BJ (cell line): Measurements from ENCODE around the gene DMAC2L. TPM values are rescaled to one million over a fixed set of nuclear protein-coding genes. Genes with fewer than 3 reads are reported as not detected.

Experiments used
- CTCF ChIA-PET: fragments of 350-600 bp; formaldehyde crosslinking; extraction: SDS; loops from one replicate; lab custom pipeline; 2021; ENCODE audit warnings: antibody characterized with exemption, inconsistent platforms; lab: Yijun Ruan, JAX
- POLR2A ChIA-PET: fragments of 300-600 bp; sonication (Branson Sonifier 250); formaldehyde crosslinking; extraction: SDS; loops from one replicate; lab custom pipeline; 2021; ENCODE audit warnings: antibody characterized with exemption; lab: Charles Lee
- DNase-seq: peaks from one replicate; pipeline ENCODE4 v3.0.0-alpha.2; 2011; ENCODE audit warnings: low read depth
- H3K27me3 ChIP-seq: 2 replicates; pipeline ENCODE4 v1.6.0; 2011; ENCODE audit warnings: low read length; ENCODE audit not compliant: control insufficient read depth, insufficient read depth
- H3K36me3 ChIP-seq: 2 replicates; pipeline ENCODE4 v1.5.1; 2011; ENCODE audit warnings: low read length; ENCODE audit not compliant: control insufficient read depth, insufficient read depth
- H3K4me3 ChIP-seq: 2 replicates; pipeline ENCODE4 v1.5.1; 2011; ENCODE audit warnings: low read depth, mild to moderate bottlenecking, control low read depth, low read length
- polyA plus RNA-seq: library from polyadenylated mRNA; depleted of rRNA; stranded (reverse); fragments of >200 nt; gene quantifications from 2 replicates; pipeline ENCODE4 v1.2.3, GENCODE V29; 2011
- TF ChIP-seq, protein P1 (sequence below): IDR thresholded peaks from 2 replicates; pipeline ENCODE4 v1.5.1; 2011; ENCODE audit warnings: low read depth, mild to moderate bottlenecking, control low read depth, inconsistent platforms, low read length, moderate library complexity; ENCODE audit not compliant: insufficient read depth

The DMAC2L gene
- polyA plus RNA-seq, 1 experiment: 6.8 TPM

DNA sequence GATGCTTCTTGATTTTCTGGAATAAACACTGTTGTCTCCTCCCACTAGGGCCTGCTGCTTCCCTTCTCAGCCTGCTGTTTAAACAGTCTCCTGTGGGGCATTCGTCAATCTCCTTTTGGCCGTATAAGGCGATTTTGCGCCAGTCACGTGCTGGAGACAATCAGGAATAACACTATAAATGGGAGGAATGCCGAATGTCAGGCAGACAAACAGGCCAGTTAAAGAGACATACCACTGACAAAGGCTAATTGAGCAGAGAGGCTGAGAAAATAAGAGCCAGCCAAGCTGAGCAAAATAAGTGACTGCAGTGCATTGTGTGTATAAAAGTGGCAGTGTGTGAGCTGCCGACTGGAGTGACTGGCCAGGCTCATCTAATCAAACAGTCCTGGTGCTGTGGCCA, 23.3 kb downstream of the DMAC2L start:
- H3K4me3 ChIP-seq: no peak overlapping the region

DNA sequence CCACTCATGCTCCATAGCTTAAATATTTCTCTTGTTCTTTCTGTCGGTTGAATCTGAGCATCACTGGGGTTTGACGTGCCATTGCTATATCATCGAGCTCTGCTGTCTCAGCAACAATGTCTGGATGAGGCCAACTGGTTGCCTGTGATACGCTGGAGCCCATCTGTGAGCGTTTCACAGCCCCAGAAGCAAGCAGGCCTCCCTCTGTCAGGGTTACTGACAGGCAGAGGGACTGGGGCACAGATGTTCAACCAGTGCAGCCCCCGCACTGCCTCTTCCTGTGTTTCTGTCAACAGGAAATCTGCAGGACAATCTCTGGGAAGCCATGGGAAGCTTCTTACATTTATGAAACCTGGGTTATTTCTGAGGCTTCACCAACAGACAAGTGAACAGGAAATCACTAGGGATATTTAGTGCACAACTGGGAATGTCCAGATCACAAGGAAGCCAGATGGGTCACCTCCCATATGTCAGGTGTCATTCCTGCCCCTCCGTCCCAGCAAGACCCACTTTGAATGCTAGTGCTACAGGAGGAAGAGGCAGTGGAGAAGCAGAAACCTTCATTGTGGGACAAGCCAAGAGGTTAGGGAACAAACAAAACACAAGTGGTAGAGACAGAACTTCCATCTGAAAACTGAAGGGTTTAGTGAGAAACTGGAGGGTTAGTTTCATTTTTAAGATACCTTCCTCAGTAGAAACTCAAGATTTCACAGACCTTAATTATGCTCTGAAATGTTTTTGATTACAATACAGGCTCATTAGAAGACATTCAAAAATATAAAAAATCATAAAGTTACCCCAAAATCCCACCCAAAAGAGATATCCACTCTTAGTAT, 24.1 kb downstream of the DMAC2L start:
- no peak for DNase-seq
- Histone ChIP-seq H3K27me3 (no peaks in the 10 kb centered on the region), H3K36me3 (no peaks in the 10 kb centered on the region), H3K4me3 (no peak overlapping the region)
- POLR2A ChIA-PET: interaction anchor here (0.6 to 1.1 kb wide), 2 partner anchors 8 to 17 kb away, joined by 4 to 8 read pairs; no protein-coding TSS in a partner anchor
- CTCF ChIA-PET: interaction anchor here (1.1 to 2.2 kb wide), 2 partner anchors 11 to 15 kb away, joined by 3 to 8 read pairs; no protein-coding TSS in a partner anchor
- TF ChIP-seq, protein P1, sequence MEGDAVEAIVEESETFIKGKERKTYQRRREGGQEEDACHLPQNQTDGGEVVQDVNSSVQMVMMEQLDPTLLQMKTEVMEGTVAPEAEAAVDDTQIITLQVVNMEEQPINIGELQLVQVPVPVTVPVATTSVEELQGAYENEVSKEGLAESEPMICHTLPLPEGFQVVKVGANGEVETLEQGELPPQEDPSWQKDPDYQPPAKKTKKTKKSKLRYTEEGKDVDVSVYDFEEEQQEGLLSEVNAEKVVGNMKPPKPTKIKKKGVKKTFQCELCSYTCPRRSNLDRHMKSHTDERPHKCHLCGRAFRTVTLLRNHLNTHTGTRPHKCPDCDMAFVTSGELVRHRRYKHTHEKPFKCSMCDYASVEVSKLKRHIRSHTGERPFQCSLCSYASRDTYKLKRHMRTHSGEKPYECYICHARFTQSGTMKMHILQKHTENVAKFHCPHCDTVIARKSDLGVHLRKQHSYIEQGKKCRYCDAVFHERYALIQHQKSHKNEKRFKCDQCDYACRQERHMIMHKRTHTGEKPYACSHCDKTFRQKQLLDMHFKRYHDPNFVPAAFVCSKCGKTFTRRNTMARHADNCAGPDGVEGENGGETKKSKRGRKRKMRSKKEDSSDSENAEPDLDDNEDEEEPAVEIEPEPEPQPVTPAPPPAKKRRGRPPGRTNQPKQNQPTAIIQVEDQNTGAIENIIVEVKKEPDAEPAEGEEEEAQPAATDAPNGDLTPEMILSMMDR: no peak

More for the DNA sequence above, 23.3 kb downstream of the DMAC2L start:
- ChIA-PET CTCF (interaction anchor here (1.1 to 2.2 kb wide), 2 partner anchors 12 to 14 kb away, joined by 3 to 8 read pairs; no protein-coding TSS in a partner anchor), POLR2A (interaction anchor here (0.7 to 1.1 kb wide), 2 partner anchors 9 kb away, joined by 8 to 9 read pairs; no protein-coding TSS in a partner anchor)
- Histone ChIP-seq H3K36me3 (no peaks in the 10 kb centered on the region), H3K27me3 (no peaks in the 10 kb centered on the region)
- TF ChIP-seq, protein P1: no peak
- no peak for DNase-seq

DNA sequence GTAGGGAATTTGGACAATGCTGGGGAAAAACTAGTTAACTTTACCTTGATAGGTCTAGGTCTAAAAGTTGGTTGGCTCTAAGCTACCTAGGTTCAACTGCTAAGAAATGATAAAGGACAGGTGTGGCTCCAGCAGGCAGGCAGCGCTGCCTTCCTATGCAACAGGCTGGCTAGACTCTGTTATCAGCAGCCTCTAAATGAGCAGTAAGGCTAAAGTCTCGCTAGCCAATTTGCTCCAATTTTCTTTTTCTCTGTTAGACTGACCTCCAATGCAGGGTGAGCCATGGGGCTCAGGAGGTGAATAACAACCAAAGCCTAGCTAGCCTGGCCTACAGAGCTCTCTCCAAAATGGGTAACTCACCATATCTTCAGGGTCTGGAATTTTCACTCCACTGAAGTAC, 26.5 kb downstream of the DMAC2L start:
- ChIA-PET CTCF (interaction anchor here (0.7 to 1.1 kb wide), 2 partner anchors 18 kb away, joined by 3 read pairs; no protein-coding TSS in a partner anchor), POLR2A (no interaction called here)

DNA sequence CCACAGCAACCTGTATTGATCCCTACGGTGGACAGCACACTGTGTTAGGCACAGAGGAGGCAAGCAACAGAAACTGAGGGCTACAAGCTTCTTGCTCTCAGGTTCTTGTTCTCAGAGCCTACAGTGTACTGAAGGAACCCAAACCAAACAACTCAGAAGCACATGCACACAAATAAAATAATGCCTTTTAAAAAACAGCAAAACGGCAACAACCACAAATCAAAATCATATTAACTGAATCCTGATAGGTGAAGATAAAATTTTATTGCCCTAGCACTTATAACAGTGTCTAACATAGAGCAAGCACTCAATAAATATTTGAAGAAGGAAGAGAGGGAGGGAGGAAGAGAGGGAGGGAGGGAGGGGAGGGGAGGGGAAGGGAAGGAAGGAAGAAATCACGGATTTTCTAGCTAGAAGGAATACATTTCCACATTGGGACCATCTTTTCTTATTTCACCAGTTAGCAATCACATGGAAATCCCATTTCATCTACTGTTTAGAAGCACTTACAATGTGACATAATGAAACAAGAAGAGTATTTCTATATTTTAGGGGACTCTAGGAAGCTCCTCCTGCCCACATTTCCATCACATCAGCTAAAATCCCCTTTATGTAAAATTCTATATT, 27.2 kb downstream of the DMAC2L start:
- H3K27me3 ChIP-seq: no peaks in the 10 kb centered on the region
- CTCF ChIA-PET: interaction anchor here (0.5 to 1.4 kb wide), 3 partner anchors 17 to 471 kb away, joined by 3 read pairs; no protein-coding TSS in a partner anchor
- no peaks in the 10 kb centered on the region for H3K36me3 ChIP-seq
- DNase-seq: no peak
- no peak overlapping the region for H3K4me3 ChIP-seq
- POLR2A ChIA-PET: no interaction called here
- TF ChIP-seq, protein P1: no peak

More for the DNA sequence above, 26.5 kb downstream of the DMAC2L start:
- no peaks in the 10 kb centered on the region for H3K27me3 ChIP-seq
- no peaks in the 10 kb centered on the region for H3K36me3 ChIP-seq
- H3K4me3 ChIP-seq: no peak overlapping the region
- TF ChIP-seq, protein P1: no peak
- no peak for DNase-seq

DNA sequence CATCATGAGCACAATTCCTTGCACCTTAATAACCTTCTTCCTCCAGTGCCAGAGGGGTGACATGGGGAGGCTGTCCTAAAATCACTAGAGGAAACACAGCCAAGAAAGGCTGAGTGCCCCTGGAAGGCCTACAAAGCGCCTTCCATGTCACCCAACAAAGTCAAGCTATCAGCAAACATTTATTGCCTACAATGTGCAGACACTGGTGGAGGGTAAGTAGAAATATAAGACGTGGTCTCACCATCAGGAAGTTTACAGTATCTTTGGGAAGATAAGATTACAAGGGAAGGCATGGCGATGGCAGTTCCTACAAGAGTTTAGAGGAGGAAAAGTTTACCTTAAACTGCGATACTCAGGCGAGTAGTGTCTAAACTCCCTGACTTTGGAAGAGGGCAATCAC, 27.9 kb downstream of the DMAC2L start:
- ChIA-PET CTCF (interaction anchor here (0.5 to 1.4 kb wide), 2 partner anchors 18 to 470 kb away, joined by 3 read pairs; no protein-coding TSS in a partner anchor), POLR2A (no interaction called here)
- TF ChIP-seq, protein P1: no peak
- Histone ChIP-seq H3K36me3 (no peaks in the 10 kb centered on the region), H3K4me3 (no peak overlapping the region), H3K27me3 (no peaks in the 10 kb centered on the region)
- no peak for DNase-seq
